K562 (cell line): ENCODE measurements around the gene COLQ. TPM values are rescaled to one million over a fixed set of nuclear protein-coding genes. Genes with fewer than 3 reads are reported as not detected.

Experiments used
- ATAC-seq: fragments of 200-7000 bp; cut with Tn5 transposase; 3 replicates; pipeline ENCODE4 v1.9.1; 2020; ENCODE audit warnings: moderate library complexity
- BruUV-seq: library from RNA; stranded (reverse); fragments of 400-500 nt; replicated peaks from 2 replicates; lab custom pipeline; 2021; lab: Mats Ljungman, UMichigan
- CTCF ChIA-PET: fragments of 300-600 bp; formaldehyde crosslinking; extraction: SDS; loops from one replicate; lab custom pipeline; 2021; ENCODE audit warnings: low intra/inter-chr PET ratio; lab: Yijun Ruan, JAX
- POLR2A ChIA-PET: fragments of 300-600, 350-650 bp; sonication (Branson Sonifier 250); formaldehyde crosslinking; extraction: SDS; loops from one replicate; lab custom pipeline; 2021; ENCODE audit warnings: antibody characterized with exemption, inconsistent platforms; lab: Yijun Ruan, JAX
- DNase-seq, 4 experiments: peaks; one replicate each; pipeline versions ENCODE4 v3.0.0 to v3.0.0-alpha.2; 2011 to 2018; ENCODE audit warnings: low spot score in 3 of 4, mixed read lengths in 3 of 4; ENCODE audit errors: extremely low read depth in 1 of 4
- FAIRE-seq: peaks from 2 replicates; lab custom pipeline; 2011; peaks lifted over from hg19 to GRCh38; lab: Jason Lieb, UNC
- H2AFZ ChIP-seq: 2 replicates; pipeline ENCODE4 v1.6.0; 2011; ENCODE audit warnings: low read depth, low read length, control low read depth, inconsistent platforms
- H3K27ac ChIP-seq: fragments of 200-600 bp; 3 replicates; pipeline ENCODE4 v1.8.0; 2011; ENCODE audit warnings: low read depth, mild to moderate bottlenecking, control low read depth, inconsistent platforms, low read length, moderate library complexity, mixed read lengths; ENCODE audit errors: extremely low read depth
- H3K27me3 ChIP-seq, 2 experiments: fragments of 300-600 bp in 1 of 2; 2 replicates in 1 of 2; 3 replicates in 1 of 2; pipeline versions ENCODE4 v1.6.0 to v1.8.0; 2011; ENCODE audit warnings: inconsistent platforms in 2 of 2, low read length in 2 of 2, mild to moderate bottlenecking in 1 of 2, mixed read lengths in 1 of 2, moderate library complexity in 1 of 2; ENCODE audit not compliant: control insufficient read depth in 2 of 2, insufficient read depth in 2 of 2
- H3K36me3 ChIP-seq: fragments of 300-600 bp; 3 replicates; pipeline ENCODE4 v1.8.0; 2011; ENCODE audit warnings: mild to moderate bottlenecking, low read length, inconsistent platforms; ENCODE audit not compliant: control insufficient read depth, insufficient read depth
- H3K4me1 ChIP-seq, 2 experiments: fragments of 200-600 bp in 1 of 2; replicated peaks in 1 of 2; 2 replicates in 1 of 2; 3 replicates in 1 of 2; pipeline versions ENCODE4 v1.5.1 to v1.8.0; 2011; ENCODE audit warnings: inconsistent platforms in 2 of 2, low read length in 2 of 2, mild to moderate bottlenecking in 1 of 2, mixed read lengths in 1 of 2, moderate library complexity in 1 of 2; ENCODE audit not compliant: control insufficient read depth in 2 of 2, insufficient read depth in 2 of 2
- H3K4me2 ChIP-seq: 2 replicates; pipeline ENCODE4 v1.6.1; 2011; ENCODE audit warnings: low read length, control low read depth, inconsistent platforms, mixed read lengths; ENCODE audit not compliant: insufficient read depth
- H3K4me3 ChIP-seq: fragments of 200-600 bp; sonication (generic), shearing (Covaris generic); 2 replicates; pipeline ENCODE4 v1.5.1; 2016; ENCODE audit warnings: control low read depth, inconsistent platforms
- H3K79me2 ChIP-seq: fragments of 200-600 bp; 3 replicates; pipeline ENCODE4 v1.8.0; 2011; ENCODE audit warnings: low read length, inconsistent platforms; ENCODE audit not compliant: control insufficient read depth, insufficient read depth
- H3K9ac ChIP-seq, 2 experiments: 2 replicates each; pipeline versions ENCODE4 v1.6.0 to v1.6.1; 2011; ENCODE audit warnings: low read depth in 2 of 2, low read length in 2 of 2, control low read depth in 1 of 2, inconsistent platforms in 1 of 2, mild to moderate bottlenecking in 1 of 2, mixed read lengths in 1 of 2; ENCODE audit not compliant: insufficient read depth in 1 of 2
- H3K9me1 ChIP-seq: one replicate; pipeline ENCODE4 v1.6.0; 2011; ENCODE audit warnings: inconsistent platforms, mild to moderate bottlenecking, low read length, moderate library complexity; ENCODE audit not compliant: control insufficient read depth, insufficient read depth
- H3K9me3 ChIP-seq: replicated peaks from 2 replicates; pipeline ENCODE4 v1.5.1; 2011; ENCODE audit warnings: low read depth, low read length, inconsistent platforms; ENCODE audit not compliant: control insufficient read depth, insufficient read depth
- H4K20me1 ChIP-seq: replicated peaks from 2 replicates; pipeline ENCODE4 v1.6.1; 2011; ENCODE audit warnings: low read length, inconsistent platforms, mixed read lengths; ENCODE audit not compliant: control insufficient read depth, insufficient read depth
- DNMT1 ChIP-seq: fragments of 450-650 bp; IDR thresholded peaks from 2 replicates; pipeline ENCODE4 v1.6.1; 2016; ENCODE audit warnings: antibody characterized with exemption, mild to moderate bottlenecking
- FOXK1 ChIP-seq: sonication (generic); formaldehyde crosslinking; IDR thresholded peaks from 2 replicates; pipeline ENCODE4 v1.8.0; 2022; ENCODE audit warnings: missing genetic modification reagents, mild to moderate bottlenecking, borderline replicate concordance
- KAT7 ChIP-seq: sonication (generic); formaldehyde crosslinking; IDR thresholded peaks from 2 replicates; pipeline ENCODE4 v1.8.0; 2022; ENCODE audit warnings: missing genetic modification reagents, mild to moderate bottlenecking, borderline replicate concordance
- KDM1A ChIP-seq, 2 experiments: fragments of 450-650 bp; IDR thresholded peaks; 2 replicates each; pipeline ENCODE4 v1.6.1; 2016; ENCODE audit warnings: mild to moderate bottlenecking in 2 of 2
- MBD2 ChIP-seq: sonication (generic); IDR thresholded peaks from 2 replicates; pipeline ENCODE4 v1.6.1; 2016; ENCODE audit warnings: low read depth, borderline replicate concordance
- MCM3 ChIP-seq: fragments of 450-650 bp; IDR thresholded peaks from 2 replicates; pipeline ENCODE4 v1.6.1; 2016
- SNRNP70 ChIP-seq: fragments of 200-400 bp; formaldehyde crosslinking; optimal IDR thresholded peaks from 2 replicates; pipeline ENCODE3; 2017; ENCODE audit warnings: low read depth, low read length
- ZNF165 ChIP-seq: fragments of 250-450 bp; sonication (Bioruptor Pico); IDR thresholded peaks from 2 replicates; pipeline ENCODE4 v1.4.0; 2020; ENCODE audit warnings: borderline replicate concordance
- ZNF766 ChIP-seq: fragments of 200-800 bp; sonication (Bioruptor generic); conservative IDR thresholded peaks from 2 replicates; pipeline ENCODE4 v1.6.1; 2016; ENCODE audit warnings: missing genetic modification characterization, missing compliant biosample characterization
- WGBS: fragments of 100-300 bp; shearing (Covaris generic); methylation state at CpG from one replicate; pipeline ENCODE4 v1.1.6; 2016; ENCODE audit warnings: low coverage, mixed read lengths; ENCODE audit not compliant: insufficient coverage; ENCODE audit errors: missing lambda C conversion rate; 5-methylcytosine and 5-hydroxymethylcytosine counted together
- in situ Hi-C: fragments of 300-500 bp; cut with MboI; formaldehyde crosslinking; loops from 4 replicates; pipeline ENCODE4 v1.15.0; 2018; ENCODE audit warnings: inconsistent platforms, mixed read lengths
- intact Hi-C: fragments of 100-400 bp; cut with micrococcal nuclease; formaldehyde crosslinking; loops from 2 replicates; pipeline ENCODE4 v1.14.2; 2022
- polyA plus RNA-seq, 8 experiments: library from polyadenylated mRNA; depleted of rRNA in 4 of 8; stranded (reverse) in 5 of 8; unstranded in 3 of 8; fragments of >200 nt; fragmentation: Nextera tagmentation in 2 of 8; fragmentation: Illumina TruSeq in 1 of 8; extraction: Ambion mirVana in 2 of 8; extraction: Trizol in 1 of 8; gene quantifications; 2 replicates each; pipeline versions ENCODE4 v1.2.1 to v1.2.3, GENCODE V29; 2011 to 2014; ENCODE audit warnings: inconsistent platforms in 1 of 8, missing spikeins in 1 of 8
- total RNA-seq, 7 experiments: library from RNA; depleted of rRNA in 6 of 7; stranded (reverse); fragments of >200 nt in 6 of 7; fragmentation: Illumina TruSeq in 2 of 7; extraction: Trizol in 2 of 7; gene quantifications; 2 replicates each; pipeline versions ENCODE4 v1.2.1 to v1.2.3, GENCODE V29; 2011 to 2021; ENCODE audit warnings: low replicate concordance in 1 of 7
- TF ChIP-seq, protein P1 (sequence below): sonication (generic); formaldehyde crosslinking; IDR thresholded peaks from 2 replicates; pipeline ENCODE4 v1.8.0; 2022; ENCODE audit warnings: mild to moderate bottlenecking, missing genetic modification reagents
- TF ChIP-seq, protein P2 (sequence below): fragments of 250-450 bp; sonication (Bioruptor Pico); IDR thresholded peaks from 2 replicates; pipeline ENCODE4 v1.4.0; 2020; ENCODE audit warnings: mild to moderate bottlenecking
- TF ChIP-seq, protein P3 (sequence below): fragments of 250-450 bp; sonication (Bioruptor Pico); IDR thresholded peaks from 2 replicates; pipeline ENCODE4 v1.8.0; 2022; ENCODE audit warnings: inconsistent platforms
- TF ChIP-seq, protein P4 (sequence below): fragments of 450-650 bp; IDR thresholded peaks from 2 replicates; pipeline ENCODE4 v1.6.1; 2016; ENCODE audit warnings: missing biosample characterization, missing genetic modification characterization

Gene COLQ
- total and polyA plus RNA-seq, 9 of the 15 experiments (the other 6 are each of a cell fraction or from before 2014, with no cell fraction given): 0.04 to 0.36 (median 0.27) TPM; not detected in 4

DNA sequence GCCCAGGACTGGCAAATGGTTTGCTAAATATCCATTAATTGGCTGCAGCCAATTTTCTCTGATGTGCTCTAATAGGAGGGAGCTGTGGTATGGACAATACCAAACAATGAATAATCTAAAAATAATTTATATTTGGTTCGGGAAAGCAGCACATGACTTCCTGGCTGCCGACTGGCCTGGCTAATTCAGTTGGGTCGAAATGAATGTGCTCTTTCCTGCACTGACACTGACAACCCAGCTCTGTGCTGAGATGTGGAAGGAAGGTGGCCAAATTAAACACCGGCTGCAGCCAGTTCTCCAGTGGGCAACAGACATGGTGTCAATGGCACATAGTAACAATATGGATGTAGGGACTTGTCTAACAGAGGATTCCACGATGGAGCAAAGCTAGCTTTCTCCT lies 21.1 kb upstream of the COLQ start (continued):
- TF ChIP-seq FOXK1 (CRISPR knock-in tag): no peak

DNA sequence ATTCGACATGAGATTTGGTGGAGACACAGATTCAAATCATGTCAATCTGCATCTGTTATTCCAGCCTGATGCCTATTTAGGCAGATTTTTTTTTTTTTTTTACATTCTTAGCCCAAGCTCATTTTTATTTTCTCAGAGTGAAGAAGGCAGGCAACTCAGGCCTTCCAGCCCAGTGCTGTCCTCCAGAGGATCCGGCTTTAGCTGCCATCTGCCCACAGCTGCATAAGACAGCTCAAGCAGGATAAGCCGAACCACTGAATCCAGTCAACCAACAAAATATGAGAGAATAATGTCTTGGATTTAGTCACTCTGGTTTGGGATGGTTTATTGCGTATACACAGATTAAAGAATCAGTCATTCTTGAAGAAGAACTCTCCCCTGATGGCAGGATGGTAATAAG lies 19.9 kb upstream of the COLQ start:
- intact Hi-C loops (no loop called here), in situ Hi-C loops (no loop called here)
- H3K36me3 ChIP-seq: no peaks in the 10 kb centered on the region
- H3K9me3 ChIP-seq: no peaks in the 10 kb centered on the region
- BruUV-seq: no TSS peak
- H2AFZ ChIP-seq: no peak overlapping the region
- no peak for DNase-seq
- ATAC-seq: no peak
- no peak overlapping the region for H3K4me2 ChIP-seq
- H3K27ac ChIP-seq: no peak overlapping the region
- 7% methylated on average over 4 of the region's 4 CpGs for WGBS
- H3K27me3 ChIP-seq: peaks cover 26 to 29% of the 10 kb centered on the region in 2 experiments; a peak in 3 of 5 replicates
- H4K20me1 ChIP-seq: no peaks in the 10 kb centered on the region
- ChIA-PET CTCF (no interaction called here), POLR2A (interaction anchor here (0.7 to 1.8 kb wide), 3 partner anchors 10 to 534 kb away, joined by 3 to 6 read pairs (median 3); no protein-coding TSS in a partner anchor)
- no peak overlapping the region for H3K4me3 ChIP-seq
- H3K4me1 ChIP-seq: no peaks in the 10 kb centered on the region
- no peak for FAIRE-seq
- H3K9ac ChIP-seq: no peak overlapping the region
- H3K79me2 ChIP-seq: no peaks in the 10 kb centered on the region
- no peaks in the 10 kb centered on the region for H3K9me1 ChIP-seq
- TF ChIP-seq SNRNP70 (no peak), DNMT1 (no peak), MCM3 (no peak), MBD2 (no peak), ZNF766 (CRISPR knock-in tag) (no peak), KDM1A (IDR thresholded peaks at IDR 0.05) (no peak; a peak in 1 of 4 replicates), ZNF165 (CRISPR knock-in tag) (no peak), KAT7 (CRISPR knock-in tag) (no peak)
- TF ChIP-seq, protein P1, sequence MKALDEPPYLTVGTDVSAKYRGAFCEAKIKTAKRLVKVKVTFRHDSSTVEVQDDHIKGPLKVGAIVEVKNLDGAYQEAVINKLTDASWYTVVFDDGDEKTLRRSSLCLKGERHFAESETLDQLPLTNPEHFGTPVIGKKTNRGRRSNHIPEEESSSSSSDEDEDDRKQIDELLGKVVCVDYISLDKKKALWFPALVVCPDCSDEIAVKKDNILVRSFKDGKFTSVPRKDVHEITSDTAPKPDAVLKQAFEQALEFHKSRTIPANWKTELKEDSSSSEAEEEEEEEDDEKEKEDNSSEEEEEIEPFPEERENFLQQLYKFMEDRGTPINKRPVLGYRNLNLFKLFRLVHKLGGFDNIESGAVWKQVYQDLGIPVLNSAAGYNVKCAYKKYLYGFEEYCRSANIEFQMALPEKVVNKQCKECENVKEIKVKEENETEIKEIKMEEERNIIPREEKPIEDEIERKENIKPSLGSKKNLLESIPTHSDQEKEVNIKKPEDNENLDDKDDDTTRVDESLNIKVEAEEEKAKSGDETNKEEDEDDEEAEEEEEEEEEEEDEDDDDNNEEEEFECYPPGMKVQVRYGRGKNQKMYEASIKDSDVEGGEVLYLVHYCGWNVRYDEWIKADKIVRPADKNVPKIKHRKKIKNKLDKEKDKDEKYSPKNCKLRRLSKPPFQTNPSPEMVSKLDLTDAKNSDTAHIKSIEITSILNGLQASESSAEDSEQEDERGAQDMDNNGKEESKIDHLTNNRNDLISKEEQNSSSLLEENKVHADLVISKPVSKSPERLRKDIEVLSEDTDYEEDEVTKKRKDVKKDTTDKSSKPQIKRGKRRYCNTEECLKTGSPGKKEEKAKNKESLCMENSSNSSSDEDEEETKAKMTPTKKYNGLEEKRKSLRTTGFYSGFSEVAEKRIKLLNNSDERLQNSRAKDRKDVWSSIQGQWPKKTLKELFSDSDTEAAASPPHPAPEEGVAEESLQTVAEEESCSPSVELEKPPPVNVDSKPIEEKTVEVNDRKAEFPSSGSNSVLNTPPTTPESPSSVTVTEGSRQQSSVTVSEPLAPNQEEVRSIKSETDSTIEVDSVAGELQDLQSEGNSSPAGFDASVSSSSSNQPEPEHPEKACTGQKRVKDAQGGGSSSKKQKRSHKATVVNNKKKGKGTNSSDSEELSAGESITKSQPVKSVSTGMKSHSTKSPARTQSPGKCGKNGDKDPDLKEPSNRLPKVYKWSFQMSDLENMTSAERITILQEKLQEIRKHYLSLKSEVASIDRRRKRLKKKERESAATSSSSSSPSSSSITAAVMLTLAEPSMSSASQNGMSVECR: no peak
- TF ChIP-seq, protein P2, sequence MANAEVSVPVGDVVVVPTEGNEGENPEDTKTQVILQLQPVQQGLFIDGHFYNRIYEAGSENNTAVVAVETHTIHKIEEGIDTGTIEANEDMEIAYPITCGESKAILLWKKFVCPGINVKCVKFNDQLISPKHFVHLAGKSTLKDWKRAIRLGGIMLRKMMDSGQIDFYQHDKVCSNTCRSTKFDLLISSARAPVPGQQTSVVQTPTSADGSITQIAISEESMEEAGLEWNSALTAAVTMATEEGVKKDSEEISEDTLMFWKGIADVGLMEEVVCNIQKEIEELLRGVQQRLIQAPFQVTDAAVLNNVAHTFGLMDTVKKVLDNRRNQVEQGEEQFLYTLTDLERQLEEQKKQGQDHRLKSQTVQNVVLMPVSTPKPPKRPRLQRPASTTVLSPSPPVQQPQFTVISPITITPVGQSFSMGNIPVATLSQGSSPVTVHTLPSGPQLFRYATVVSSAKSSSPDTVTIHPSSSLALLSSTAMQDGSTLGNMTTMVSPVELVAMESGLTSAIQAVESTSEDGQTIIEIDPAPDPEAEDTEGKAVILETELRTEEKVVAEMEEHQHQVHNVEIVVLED (CRISPR knock-in tag): no peak
- TF ChIP-seq, protein P3, sequence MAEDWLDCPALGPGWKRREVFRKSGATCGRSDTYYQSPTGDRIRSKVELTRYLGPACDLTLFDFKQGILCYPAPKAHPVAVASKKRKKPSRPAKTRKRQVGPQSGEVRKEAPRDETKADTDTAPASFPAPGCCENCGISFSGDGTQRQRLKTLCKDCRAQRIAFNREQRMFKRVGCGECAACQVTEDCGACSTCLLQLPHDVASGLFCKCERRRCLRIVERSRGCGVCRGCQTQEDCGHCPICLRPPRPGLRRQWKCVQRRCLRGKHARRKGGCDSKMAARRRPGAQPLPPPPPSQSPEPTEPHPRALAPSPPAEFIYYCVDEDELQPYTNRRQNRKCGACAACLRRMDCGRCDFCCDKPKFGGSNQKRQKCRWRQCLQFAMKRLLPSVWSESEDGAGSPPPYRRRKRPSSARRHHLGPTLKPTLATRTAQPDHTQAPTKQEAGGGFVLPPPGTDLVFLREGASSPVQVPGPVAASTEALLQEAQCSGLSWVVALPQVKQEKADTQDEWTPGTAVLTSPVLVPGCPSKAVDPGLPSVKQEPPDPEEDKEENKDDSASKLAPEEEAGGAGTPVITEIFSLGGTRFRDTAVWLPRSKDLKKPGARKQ (CRISPR knock-in tag): no peak
- TF ChIP-seq, protein P4, sequence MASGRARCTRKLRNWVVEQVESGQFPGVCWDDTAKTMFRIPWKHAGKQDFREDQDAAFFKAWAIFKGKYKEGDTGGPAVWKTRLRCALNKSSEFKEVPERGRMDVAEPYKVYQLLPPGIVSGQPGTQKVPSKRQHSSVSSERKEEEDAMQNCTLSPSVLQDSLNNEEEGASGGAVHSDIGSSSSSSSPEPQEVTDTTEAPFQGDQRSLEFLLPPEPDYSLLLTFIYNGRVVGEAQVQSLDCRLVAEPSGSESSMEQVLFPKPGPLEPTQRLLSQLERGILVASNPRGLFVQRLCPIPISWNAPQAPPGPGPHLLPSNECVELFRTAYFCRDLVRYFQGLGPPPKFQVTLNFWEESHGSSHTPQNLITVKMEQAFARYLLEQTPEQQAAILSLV (tag): no peak
